GM18502 (cell line): ENCODE data around the gene ASB4.
"Not testable (repeated sequence)": the region's sequence is repeated elsewhere in the genome, so short reads cannot be mapped to it uniquely, and the experiment has no call there.

Experiments used
- ATAC-seq: cut with Tn5 transposase; IDR thresholded peaks from one replicate; pipeline ENCODE4 v1.9.1; 2021; ENCODE audit warnings: mild to moderate bottlenecking; ENCODE audit not compliant: unreplicated experiment, poor library complexity

ASB4 gene

GRCh38 chr7:95485391-95486123 is at the start of gene ASB4:
Gene ASB4, plus strand, starts transcription at chr7:95485943. Its CDS starts 29 bp downstream, at chr7:95485972.
- ATAC-seq, result no peak

- no peak for ATAC-seq
Observed at GRCh38 chr7:95436407-95436806, 49.3 kb upstream of the ASB4 start.

- no peak for ATAC-seq
Observed at GRCh38 chr7:95440394-95441038, 45.2 kb upstream of the ASB4 start.

GRCh38 chr7:95441042-95441823 is 44.5 kb upstream of the ASB4 start:
- no peak for ATAC-seq

- no peak for ATAC-seq
Observed at GRCh38 chr7:95444796-95445195, 40.9 kb upstream of the ASB4 start.

- no peak for ATAC-seq
Observed at GRCh38 chr7:95446618-95447017, 39.1 kb upstream of the ASB4 start.

GRCh38 chr7:95454438-95455045 is 31.2 kb upstream of the ASB4 start:
- peak; percentile 77 for ATAC-seq

GRCh38 chr7:95457947-95458346 is 27.8 kb upstream of the ASB4 start:
- no peak for ATAC-seq

GRCh38 chr7:95460653-95461052 is 25.1 kb upstream of the ASB4 start:
- not testable (repeated sequence) for ATAC-seq

GRCh38 chr7:95467912-95468607 is 17.7 kb upstream of the ASB4 start:
- ATAC-seq, result no peak

- no peak for ATAC-seq
Observed at GRCh38 chr7:95469187-95469586, 16.6 kb upstream of the ASB4 start.

GRCh38 chr7:95469848-95470247 is 15.9 kb upstream of the ASB4 start:
- ATAC-seq, result no peak

- ATAC-seq, result peak; percentile 98
Observed at GRCh38 chr7:95470452-95470851, 15.3 kb upstream of the ASB4 start.

- no peak for ATAC-seq
Observed at GRCh38 chr7:95471071-95471470, 14.7 kb upstream of the ASB4 start.

GRCh38 chr7:95472581-95473161 is 13.1 kb upstream of the ASB4 start:
- no peak for ATAC-seq

- ATAC-seq, result no peak
Observed at GRCh38 chr7:95473276-95473985, 12.3 kb upstream of the ASB4 start.

- ATAC-seq, result no peak
Observed at GRCh38 chr7:95476072-95476847, 9.5 kb upstream of the ASB4 start.

- ATAC-seq, result peak; percentile 75
Observed at GRCh38 chr7:95476904-95477594, 8.7 kb upstream of the ASB4 start.
